Measurements from ENCODE around the gene IGF2R. TPM values are rescaled to one million over a fixed set of nuclear protein-coding genes. Genes with fewer than 3 reads are reported as not detected.
A peak's percentile ranks its signal among the peaks of the same experiment; 100 is the strongest.

Gene IGF2R
- total and polyA plus RNA-seq, 2 of the 13 experiments (the other 11 are each of a cell fraction or from before 2014, with no cell fraction given), result 38.3 to 70.0 TPM

GRCh38 chr6:160127270-160128124 is 158.6 kb downstream of the IGF2R start (continued):
- TF ChIP-seq THAP9 (CRISPR knock-in tag; IDR thresholded peaks at IDR 0.05; ENCODE audit: borderline replicate concordance), result no peak
- no peak for TF ChIP-seq HES4 (CRISPR knock-in tag; IDR thresholded peaks at IDR 0.05; ENCODE audit: borderline replicate concordance)
- no peak for TF ChIP-seq ZNF256 (CRISPR knock-in tag; conservative IDR thresholded peaks at IDR 0.05)
- TF ChIP-seq ZNF512B (CRISPR knock-in tag; IDR thresholded peaks at IDR 0.05; ENCODE audit: borderline replicate concordance), result 0 out of 2 replicates have a peak, but pooled peaks have one; percentile 50
- TF ChIP-seq ZNF33A (CRISPR knock-in tag; IDR thresholded peaks at IDR 0.05; ENCODE audit: borderline replicate concordance), result no peak
- no peak for TF ChIP-seq STAG1 (CRISPR knock-in tag; IDR thresholded peaks at IDR 0.05)
- 0 out of 2 replicates have a peak, but pooled peaks have one; percentile 28 for TF ChIP-seq TIGD3 (CRISPR knock-in tag; IDR thresholded peaks at IDR 0.05; ENCODE audit: borderline replicate concordance)
- TF ChIP-seq FOXJ3 (CRISPR knock-in tag; IDR thresholded peaks at IDR 0.05; ENCODE audit: borderline replicate concordance), result 0 out of 2 replicates have a peak, but pooled peaks have one; percentile 35
- no peak for TF ChIP-seq KLF9 (CRISPR knock-in tag; IDR thresholded peaks at IDR 0.05; ENCODE audit: low read depth)

All from HepG2 (cell line).